Left ventricle myocardium inferior (tissue), 1 donor: Measurements from ENCODE around the gene PMP22. TPM values are rescaled to one million over a fixed set of nuclear protein-coding genes. Genes with fewer than 3 reads are reported as not detected.

Experiments
- DNase-seq: peaks from one replicate; pipeline ENCODE4 v3.0.0-alpha.2; 2020
- H3K27ac ChIP-seq: fragments of 200-600 bp; replicated peaks from 2 replicates; pipeline ENCODE4 v1.8.0; 2021
- H3K27me3 ChIP-seq: fragments of 200-600 bp; 2 replicates; pipeline ENCODE4 v1.8.0; 2021; ENCODE audit warnings: low read depth
- H3K36me3 ChIP-seq: fragments of 200-600 bp; 2 replicates; pipeline ENCODE4 v1.8.0; 2021
- H3K4me1 ChIP-seq: fragments of 200-600 bp; 2 replicates; pipeline ENCODE4 v1.8.0; 2021
- H3K4me3 ChIP-seq: fragments of 200-600 bp; 2 replicates; pipeline ENCODE4 v1.8.0; 2021; ENCODE audit warnings: mild to moderate bottlenecking, moderate library complexity
- H3K9me3 ChIP-seq: fragments of 200-600 bp; replicated peaks from 2 replicates; pipeline ENCODE4 v1.8.0; 2021
- intact Hi-C: fragments of 100-400 bp; cut with micrococcal nuclease; formaldehyde crosslinking; loops from one replicate; pipeline ENCODE4 v1.11.0; 2022
- total RNA-seq: library from RNA; stranded (reverse); fragmentation: NEBNext Ultra II Directional; extraction: Animal tissue kit (Norgen Biotek cat#: 25700); gene quantifications from one replicate; pipeline ENCODE4 v1.2.1, GENCODE V29; 2021
- TF ChIP-seq, protein P1 (sequence below): fragments of 200-600 bp; IDR thresholded peaks from 2 replicates; pipeline ENCODE4 v1.8.0; 2021; ENCODE audit warnings: antibody characterized with exemption, mild to moderate bottlenecking, borderline replicate concordance
- donor health status: DM: no; HTN: yes; CAD: no; lungs with severe emphysema.

The PMP22 gene
- total RNA-seq, 1 donor from 2014 or later, result 135 TPM

DNA sequence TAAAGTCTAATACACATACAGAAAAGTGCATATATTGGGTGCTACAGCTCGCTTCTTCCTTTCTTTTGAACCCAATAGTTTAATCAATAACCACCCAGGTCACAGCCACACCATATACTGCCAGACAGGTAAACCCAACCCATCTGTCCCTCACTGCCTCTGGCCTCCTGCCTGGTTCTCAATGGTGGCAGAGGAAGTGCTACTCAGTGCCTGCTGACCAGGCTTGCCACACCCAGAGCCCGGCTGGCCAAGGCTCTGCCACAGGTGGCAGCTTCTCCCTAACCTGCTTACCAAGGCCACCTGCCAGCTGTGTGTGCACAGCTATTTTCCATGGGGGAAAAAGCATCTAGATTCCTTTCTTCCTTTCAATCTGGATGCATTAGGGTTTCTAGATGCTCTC is 584 bp downstream of the PMP22 start:
- Histone ChIP-seq H3K36me3 (peaks cover 6% of the 10 kb centered on the region), H3K9me3 (no peaks in the 10 kb centered on the region), H3K4me1 (peaks cover 72% of the 10 kb centered on the region), H3K27me3 (no peaks in the 10 kb centered on the region), H3K4me3 (peak overlapping the region; percentile 90), H3K27ac (peak overlapping the region; percentile 99)
- TF ChIP-seq, protein P1, sequence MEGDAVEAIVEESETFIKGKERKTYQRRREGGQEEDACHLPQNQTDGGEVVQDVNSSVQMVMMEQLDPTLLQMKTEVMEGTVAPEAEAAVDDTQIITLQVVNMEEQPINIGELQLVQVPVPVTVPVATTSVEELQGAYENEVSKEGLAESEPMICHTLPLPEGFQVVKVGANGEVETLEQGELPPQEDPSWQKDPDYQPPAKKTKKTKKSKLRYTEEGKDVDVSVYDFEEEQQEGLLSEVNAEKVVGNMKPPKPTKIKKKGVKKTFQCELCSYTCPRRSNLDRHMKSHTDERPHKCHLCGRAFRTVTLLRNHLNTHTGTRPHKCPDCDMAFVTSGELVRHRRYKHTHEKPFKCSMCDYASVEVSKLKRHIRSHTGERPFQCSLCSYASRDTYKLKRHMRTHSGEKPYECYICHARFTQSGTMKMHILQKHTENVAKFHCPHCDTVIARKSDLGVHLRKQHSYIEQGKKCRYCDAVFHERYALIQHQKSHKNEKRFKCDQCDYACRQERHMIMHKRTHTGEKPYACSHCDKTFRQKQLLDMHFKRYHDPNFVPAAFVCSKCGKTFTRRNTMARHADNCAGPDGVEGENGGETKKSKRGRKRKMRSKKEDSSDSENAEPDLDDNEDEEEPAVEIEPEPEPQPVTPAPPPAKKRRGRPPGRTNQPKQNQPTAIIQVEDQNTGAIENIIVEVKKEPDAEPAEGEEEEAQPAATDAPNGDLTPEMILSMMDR, result no peak
- DNase-seq, result peak; percentile 62
- intact Hi-C loops, result no loop called here

DNA sequence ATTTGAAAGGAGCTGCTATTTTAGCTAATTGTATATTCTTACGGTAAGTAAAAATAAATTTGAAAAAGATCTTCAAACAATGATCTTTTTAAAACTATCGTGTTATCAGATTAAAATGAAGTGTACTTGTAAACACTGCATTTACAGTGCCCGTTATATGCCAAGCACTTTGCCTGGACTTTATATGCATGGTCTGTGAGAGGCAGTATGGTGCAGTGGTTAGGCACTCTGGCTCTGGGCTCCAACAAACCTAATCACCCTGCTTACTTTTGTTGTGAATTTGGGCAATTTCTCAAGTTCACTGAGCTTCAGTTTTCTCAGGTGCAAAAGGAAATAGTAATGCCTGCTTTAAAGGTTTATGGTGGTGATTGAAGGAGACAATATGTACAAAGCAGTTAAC is 1.4 kb downstream of the PMP22 start:
- Histone ChIP-seq H3K4me1 (peaks cover 73% of the 10 kb centered on the region), H3K9me3 (no peaks in the 10 kb centered on the region), H3K27ac (peak overlapping the region; percentile 99), H3K36me3 (peaks cover 15% of the 10 kb centered on the region), H3K4me3 (peak overlapping the region; percentile 90), H3K27me3 (no peaks in the 10 kb centered on the region)
- intact Hi-C loops, result loop anchor here (2.0 kb wide), 1 partner anchor 239 kb away; no protein-coding TSS in a partner anchor
- DNase-seq, result no peak
- TF ChIP-seq, protein P1, result no peak

DNA sequence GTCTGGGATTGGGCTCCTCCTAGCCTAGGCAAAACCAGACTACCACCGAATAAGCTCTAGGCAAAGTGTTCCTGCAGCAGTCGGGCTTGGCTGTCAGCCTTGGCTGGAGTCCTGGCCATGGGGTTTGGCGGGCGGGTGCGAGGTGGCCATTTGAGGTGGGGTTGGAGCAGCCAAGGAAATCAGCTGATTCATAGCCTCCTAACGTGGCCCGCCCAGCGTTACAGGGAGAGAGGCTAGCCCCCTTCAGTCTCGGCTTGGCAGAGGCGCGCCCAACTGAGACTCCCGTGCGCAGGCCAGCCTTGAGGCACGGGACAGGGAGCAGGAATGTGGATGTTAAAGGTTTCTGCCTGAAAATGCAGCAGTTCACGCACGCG is 1.9 kb downstream of the PMP22 start:
- Histone ChIP-seq H3K36me3 (peaks cover 20% of the 10 kb centered on the region), H3K4me1 (peaks cover 78% of the 10 kb centered on the region), H3K27ac (peak overlapping the region; percentile 99), H3K4me3 (peak overlapping the region; percentile 90), H3K27me3 (no peaks in the 10 kb centered on the region), H3K9me3 (no peaks in the 10 kb centered on the region)
- intact Hi-C loops, result loop anchor here (2.0 kb wide), 1 partner anchor 240 kb away; no protein-coding TSS in a partner anchor
- DNase-seq, result peak; percentile 90
- TF ChIP-seq, protein P1, result no peak

DNA sequence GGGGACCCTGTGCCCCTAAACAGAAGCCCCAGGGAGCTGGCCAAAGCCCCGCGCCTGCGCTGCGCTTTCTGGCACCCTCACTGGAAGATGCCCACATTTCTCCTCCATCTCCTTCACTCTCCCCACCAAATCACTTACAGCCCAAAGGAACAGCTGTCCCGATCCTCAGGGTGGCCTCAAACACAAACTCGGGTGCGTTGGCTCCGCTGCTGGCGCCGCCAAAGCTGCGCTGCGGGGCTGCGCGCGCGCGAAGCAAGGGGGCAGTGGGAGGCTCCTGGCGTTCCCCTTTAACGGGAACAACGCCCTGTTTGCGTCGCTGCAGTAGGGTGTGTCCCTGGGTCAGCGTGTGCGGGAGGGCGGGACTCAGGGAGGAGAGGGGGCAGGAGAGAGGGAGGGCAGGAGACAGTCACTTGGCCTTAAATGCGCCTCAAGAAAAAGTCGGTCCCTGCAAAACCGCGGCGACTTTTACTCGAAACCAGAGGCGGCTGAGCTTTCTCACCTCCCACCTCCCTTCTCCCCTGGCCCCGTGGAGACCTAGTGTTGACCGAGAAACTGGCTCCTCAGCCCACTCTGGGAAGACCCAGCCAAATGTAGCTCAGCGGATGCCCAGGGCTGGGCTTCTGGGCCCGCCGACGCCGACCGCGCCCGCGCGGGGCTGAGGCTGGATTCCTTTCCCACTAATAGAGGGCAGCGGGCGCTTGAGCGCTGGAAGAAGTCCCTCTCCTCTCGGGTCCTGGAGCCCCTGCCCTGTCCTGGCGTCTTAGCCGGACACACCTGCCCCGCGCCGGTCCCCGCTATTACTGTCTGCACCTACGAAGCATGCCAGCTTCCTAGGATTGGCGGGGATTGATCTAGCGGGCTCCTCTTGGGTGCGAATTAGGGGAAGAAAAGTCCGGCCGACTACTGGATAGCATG is 2.6 kb downstream of the PMP22 start:
- Histone ChIP-seq H3K4me1 (peaks cover 78% of the 10 kb centered on the region), H3K27me3 (no peaks in the 10 kb centered on the region), H3K4me3 (peak overlapping the region; percentile 90), H3K36me3 (peaks cover 26% of the 10 kb centered on the region), H3K9me3 (no peaks in the 10 kb centered on the region), H3K27ac (peak overlapping the region; percentile 99)
- intact Hi-C loops, result loop anchor here (2.0 kb wide), 1 partner anchor 240 kb away; no protein-coding TSS in a partner anchor
- TF ChIP-seq, protein P1, result peak; percentile 41
- DNase-seq, result peak; percentile 92

DNA sequence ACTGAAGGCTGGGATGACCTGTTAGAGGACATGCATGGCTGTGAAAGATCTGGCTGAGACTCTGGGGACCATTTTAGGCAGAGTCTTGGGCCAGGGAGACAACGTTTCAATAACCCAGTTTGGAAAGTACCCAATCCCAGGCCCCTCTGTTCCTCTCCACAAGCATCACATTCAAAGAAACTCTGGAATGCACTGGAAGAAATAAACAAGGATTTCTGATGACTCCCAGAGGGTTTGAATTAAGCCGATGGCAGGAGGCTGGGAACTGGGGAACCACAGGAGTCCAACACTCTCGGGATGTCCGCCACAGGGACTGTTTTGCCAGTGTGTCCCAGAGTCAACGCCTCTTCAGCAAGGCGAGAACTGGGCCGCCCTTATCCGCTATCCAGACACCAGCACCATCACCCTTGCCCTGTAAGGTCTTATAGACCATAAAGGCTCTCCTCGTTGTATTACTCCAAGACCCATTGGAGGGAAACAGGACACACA is 3.3 kb downstream of the PMP22 start:
- Histone ChIP-seq H3K9me3 (no peaks in the 10 kb centered on the region), H3K4me1 (peaks cover 85% of the 10 kb centered on the region)
- intact Hi-C loops, result loop anchor here (2.0 kb wide), 1 partner anchor 241 kb away; no protein-coding TSS in a partner anchor

More for the DNA sequence above, 3.3 kb downstream of the PMP22 start:
- TF ChIP-seq, protein P1, result no peak
- peak overlapping the region; percentile 90 for H3K4me3 ChIP-seq
- peaks cover 30% of the 10 kb centered on the region for H3K36me3 ChIP-seq
- no peaks in the 10 kb centered on the region for H3K27me3 ChIP-seq
- DNase-seq, result peak; percentile 34
- peak overlapping the region; percentile 99 for H3K27ac ChIP-seq
